HPDE6-E6E7 (cell line): ENCODE measurements around the gene FAM236C.
"Not testable (repeated sequence)": the region's sequence is repeated elsewhere in the genome, so short reads cannot be mapped to it uniquely, and the experiment has no call there.

Experiments used
- DNase-seq: peaks from one replicate; pipeline ENCODE4 v3.0.0; 2011; ENCODE audit warnings: missing footprints; ENCODE audit errors: extremely low spot score

The FAM236C gene

DNA sequence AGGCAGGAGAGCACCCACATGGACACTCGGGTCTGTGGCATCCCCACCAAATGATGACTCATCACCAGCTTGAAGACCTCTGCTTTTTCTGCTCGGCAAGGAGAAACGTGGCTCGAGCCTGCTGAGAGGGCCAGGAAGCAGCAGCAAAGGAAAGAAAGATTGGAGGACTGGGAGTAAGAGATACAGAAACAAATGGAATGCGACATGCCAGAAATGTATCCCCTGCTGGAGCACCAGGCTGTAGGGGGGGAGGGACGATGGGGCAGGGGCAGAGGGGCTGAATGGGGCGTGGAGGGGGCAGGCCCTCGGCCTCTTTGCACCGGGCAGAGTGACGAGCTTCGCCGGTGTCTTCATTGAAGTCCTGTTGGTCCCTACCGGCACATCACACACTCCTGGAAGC, at the start of gene FAM236C:
TSS of gene FAM236C (plus strand) at position 301 of the 400 bp plus-strand sequence. CDS start 100 bp downstream, outside the sequence.
- not testable (repeated sequence) for DNase-seq

DNA sequence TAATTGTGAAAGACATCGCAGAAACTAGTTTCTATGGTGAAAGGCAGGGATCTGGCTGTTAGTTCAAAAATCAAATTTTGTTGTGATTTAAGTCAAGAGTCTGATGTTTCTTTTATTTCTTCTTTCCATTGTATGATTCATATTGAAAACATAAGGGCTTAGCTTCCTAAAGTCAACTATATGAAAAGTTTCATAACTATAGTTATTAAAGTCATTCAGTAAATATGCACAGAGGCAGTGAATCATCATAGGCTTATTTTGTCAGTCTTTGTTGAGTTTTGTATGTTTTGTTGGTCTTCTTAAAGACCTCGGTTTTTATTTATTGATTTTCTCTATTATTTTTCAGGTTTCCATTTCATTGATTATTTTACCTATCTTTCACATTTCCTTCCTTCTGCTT, 29.5 kb upstream of the FAM236C start:
- DNase-seq = not testable (repeated sequence)

DNA sequence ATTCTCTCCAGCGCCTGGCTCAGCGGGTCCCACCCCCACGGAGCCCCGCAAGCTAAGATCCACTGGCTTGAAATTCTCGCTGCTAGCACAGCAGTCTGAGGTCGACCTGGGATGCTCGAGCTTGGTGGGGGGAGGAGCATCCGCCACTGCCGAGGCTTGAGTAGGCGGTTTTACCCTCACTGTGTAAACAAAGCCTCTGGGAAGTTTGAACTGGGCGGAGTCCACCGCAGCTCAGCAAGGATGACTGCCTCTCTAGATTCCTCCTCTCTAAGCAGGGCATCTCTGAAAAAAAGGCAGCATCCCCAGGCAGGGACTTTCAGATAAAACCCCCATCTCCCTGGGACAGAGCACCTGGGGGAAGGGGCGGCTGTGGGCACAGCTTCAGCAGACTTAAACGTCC, 22.7 kb upstream of the FAM236C start:
- not testable (repeated sequence) for DNase-seq

DNA sequence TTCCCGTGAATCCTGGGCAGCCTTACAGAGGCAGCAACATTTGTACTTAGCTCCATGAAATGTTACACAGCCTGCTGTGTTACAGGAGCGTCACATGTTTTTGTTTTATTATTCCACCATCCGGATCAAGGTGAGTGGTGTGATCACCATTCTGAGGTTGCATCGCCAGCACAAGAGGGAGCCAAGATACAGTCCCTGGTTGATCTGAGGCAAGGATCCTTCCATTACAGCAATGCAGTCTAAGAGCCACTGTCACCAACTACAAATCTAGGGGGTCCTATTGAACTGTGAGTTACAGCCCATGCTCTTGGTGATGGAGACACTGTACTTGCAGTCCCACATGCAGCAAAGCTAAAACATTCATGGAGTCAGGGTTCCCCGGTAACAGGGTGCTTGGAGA, 3.7 kb downstream of the FAM236C start:
- not testable (repeated sequence) for DNase-seq

DNA sequence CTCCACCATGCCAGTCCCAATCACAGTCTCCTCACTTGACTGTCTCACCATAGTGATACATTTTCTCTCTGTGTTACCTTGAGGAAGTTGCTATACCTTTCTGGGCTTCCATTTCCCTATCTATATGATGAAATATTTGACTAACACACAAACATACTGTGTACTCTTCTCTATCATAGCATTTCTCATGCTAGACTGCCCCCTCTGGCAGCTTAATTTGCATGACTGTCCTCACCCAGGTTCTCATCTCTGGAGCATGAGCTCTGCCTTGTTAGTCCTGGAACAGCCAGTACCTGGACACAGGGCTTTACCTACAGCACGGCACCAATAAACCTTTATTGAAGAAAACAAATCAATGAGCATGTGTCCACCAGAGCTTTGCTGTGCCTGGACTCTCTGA, 19.9 kb downstream of the FAM236C start:
- not testable (repeated sequence) for DNase-seq

DNA sequence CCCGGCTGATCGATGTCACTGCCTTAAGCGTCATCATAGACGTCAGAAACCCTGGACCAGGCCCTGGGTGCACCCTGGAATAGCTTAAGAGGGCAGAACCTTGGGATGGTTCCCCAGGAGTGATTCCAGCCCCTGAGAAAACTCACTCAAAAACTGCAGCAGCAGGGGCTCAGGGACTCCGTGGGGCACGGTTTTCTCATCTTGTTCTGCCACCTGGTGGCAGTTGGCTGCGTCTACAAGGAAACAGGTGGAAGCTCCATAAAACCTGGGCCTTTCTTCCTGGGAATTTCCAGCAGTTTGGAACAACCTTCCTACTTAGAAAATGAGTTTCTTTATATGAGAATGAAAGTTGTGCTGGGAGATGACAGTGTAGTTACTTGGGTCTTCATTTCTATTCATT, 24.0 kb downstream of the FAM236C start:
- not testable (repeated sequence) for DNase-seq

DNA sequence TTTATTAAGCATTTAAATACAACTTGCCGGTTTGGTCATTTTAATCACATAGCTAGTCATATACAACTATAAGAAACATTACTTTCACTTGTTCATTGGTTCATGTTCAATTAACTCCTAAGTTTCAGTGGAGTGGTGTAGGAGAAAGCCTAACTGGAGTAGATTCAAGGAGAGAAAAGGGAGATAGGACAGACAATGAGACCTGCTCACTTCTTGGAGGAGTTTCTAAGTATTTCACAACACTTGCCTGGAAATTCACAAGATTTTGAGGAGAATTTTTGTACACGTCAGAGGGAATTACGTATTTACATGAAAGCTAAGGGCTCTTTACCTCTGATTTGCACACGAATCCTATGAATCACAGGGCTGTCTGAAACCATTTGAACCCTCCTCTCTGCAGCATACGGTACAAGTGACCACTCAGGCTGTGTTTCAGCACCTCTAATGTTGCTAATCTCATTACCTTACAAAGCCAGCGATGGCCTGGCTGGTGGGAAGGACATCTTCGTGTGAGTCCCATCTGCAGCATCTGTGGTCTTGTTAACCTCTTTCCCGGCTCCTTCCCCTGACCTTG, 24.6 kb downstream of the FAM236C start:
- DNase-seq = not testable (repeated sequence)

DNA sequence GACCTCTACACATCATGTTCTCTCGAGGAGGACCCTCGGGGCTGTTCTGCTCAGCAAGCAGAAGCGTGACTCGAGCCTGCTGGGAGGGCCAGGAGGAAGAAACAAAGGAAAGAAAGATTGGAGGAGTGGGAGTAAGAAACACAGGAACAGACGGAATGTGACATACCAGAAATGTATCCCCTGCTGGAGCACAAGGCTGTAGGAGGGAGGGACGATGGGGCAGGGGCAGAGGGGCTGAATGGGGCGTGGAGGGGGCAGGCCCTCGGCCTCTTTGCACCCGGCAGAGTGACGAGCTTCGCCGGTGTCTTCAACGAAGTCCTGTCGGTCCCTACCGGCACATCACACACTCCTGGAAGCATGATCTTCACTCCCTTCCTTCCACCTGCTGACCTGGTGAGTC, 25.5 kb downstream of the FAM236C start, which contains the start of gene FAM236A:
TSS of gene FAM236A (plus strand) at position 301 of the 400 bp plus-strand sequence. CDS start at position 358, 57 bp downstream.
- DNase-seq = not testable (repeated sequence)

DNA sequence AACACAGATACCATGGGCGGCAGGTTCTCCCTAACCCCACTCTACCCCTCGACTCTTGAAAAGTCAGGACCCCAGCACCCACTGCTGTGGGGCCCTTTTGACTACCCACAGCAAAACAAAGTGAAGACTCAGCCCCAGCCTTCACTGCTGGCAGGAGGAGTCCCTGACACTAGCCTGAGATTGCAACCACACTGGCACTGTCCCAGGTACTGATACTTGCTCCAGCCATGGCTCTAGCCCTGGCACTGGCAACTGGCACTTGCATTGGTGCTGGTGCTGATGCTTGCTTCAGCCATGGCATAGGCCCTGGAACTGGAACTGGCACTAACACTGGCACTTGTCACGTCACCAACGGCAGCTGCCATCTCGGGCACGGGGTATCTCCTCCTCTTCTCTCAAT, 29.9 kb downstream of the FAM236C start:
- DNase-seq = not testable (repeated sequence)

DNA sequence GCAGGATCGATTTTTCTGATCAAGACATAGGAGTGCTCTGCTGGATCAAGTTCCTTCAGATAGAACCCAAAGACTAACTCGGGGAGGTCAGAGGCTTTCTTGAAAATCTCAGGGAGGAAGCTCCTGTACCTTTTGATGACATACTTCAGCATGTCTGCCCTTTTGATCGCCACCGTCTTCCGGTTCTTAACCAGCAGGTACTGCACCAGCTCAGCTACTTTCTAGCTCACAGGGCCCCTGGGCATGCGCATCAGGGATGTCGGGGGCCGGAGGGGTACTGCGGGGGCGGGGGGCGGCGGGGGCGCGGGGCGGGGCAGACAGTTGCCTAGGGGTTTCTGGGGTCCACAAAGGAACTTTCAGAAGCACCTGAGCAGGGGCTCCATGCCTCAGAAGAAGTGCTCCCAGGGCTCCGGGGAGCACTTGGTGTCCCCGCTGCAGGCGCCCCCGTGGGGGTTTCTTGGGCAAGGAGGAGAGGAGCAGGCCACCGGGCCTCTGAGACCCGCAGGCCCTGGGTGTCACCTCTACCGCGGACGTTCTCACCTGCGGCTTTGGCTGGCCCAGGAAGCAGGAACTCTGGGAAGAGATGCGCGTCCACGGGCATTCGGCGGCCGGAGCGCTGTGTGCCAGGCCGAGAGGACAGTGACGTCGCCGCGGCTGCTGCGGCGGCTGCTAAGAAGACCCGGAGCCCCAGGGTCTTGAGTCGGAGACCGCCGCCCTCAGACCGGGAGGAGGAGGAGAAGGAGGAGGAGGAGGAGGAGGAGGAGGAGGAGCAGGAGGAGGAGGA, 30.8 kb downstream of the FAM236C start:
- DNase-seq = not testable (repeated sequence)

DNA sequence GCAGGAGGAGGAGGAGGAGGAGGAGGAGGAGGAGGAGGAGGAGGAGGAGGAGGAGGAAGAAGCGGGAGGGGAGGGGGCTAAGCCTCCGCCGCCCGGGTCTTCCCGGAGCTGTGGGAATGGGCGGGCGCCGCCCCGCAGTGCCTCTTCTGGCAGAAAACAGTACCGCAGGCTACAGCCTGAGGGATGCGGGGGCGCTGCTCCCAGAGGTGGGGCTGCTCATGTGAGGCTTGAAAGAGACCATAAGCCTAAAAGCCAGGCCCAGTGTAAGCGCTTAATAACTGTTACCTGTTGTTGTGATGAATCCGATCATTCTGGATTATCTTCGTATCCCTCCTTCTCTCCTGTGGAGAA, 31.4 kb downstream of the FAM236C start, which contains the start of gene DMRTC1:
TSS of gene DMRTC1 (minus strand) at position 19 of the 351 bp plus-strand sequence. CDS start 68,143 bp downstream, outside the sequence.
- DNase-seq = not testable (repeated sequence)

DNA sequence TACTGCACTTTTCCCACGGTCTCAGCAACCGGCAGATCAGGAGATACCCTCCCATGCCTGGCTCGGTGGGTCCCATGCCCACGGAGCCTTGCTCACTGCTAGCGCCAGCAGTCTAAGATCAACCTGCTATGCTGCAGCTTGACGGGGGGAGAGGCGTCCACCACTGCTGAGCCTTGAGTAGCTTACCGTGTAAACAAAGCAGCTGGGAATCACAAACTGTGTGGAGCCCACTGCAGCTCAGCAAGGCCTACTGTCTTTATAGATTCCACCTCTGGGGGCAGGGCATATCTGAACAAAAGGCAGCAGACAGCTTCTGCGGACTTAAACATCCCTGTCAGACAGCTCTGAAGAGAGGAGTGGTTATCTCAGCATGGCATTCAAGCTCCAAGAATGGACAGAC, 47.6 kb downstream of the FAM236C start:
- not testable (repeated sequence) for DNase-seq
